Sigmoid colon (tissue), 7 donors: Measurements from ENCODE around the gene RHOB. TPM values are rescaled to one million over a fixed set of nuclear protein-coding genes. Genes with fewer than 3 reads are reported as not detected.

Experiments
- DNase-seq: peaks from one replicate; pipeline ENCODE4 v3.0.0-alpha.2; 2019
- H3K27ac ChIP-seq, 4 donors: fragments of 200-600 bp; sonication (generic); one replicate each; pipeline ENCODE4 v1.5.1; 2016 to 2019; ENCODE audit warnings: mild to moderate bottlenecking in 1 of 4
- H3K27me3 ChIP-seq, 3 donors: fragments of 200-600 bp; sonication (generic); one replicate each; pipeline ENCODE4 v1.5.1; 2019; ENCODE audit warnings: mild to moderate bottlenecking in 1 of 3
- H3K36me3 ChIP-seq, 4 donors: fragments of 200-600 bp; sonication (generic); one replicate each; pipeline ENCODE4 v1.5.1; 2016 to 2019
- H3K4me1 ChIP-seq, 4 donors: fragments of 200-600 bp; sonication (generic); one replicate each; pipeline ENCODE4 v1.5.1; 2017 to 2019
- H3K4me3 ChIP-seq, 4 donors: fragments of 200-600 bp; sonication (generic); one replicate each; pipeline ENCODE4 v1.5.1; 2017 to 2019; ENCODE audit warnings: mild to moderate bottlenecking in 2 of 4, moderate library complexity in 1 of 4
- H3K9me3 ChIP-seq, 4 donors: fragments of 200-600 bp in 3 of 4; sonication (generic) in 3 of 4; one replicate each; pipeline versions ENCODE4 v1.5.1 to v1.6.1; 2013 to 2019
- CTCF ChIP-seq, 4 experiments: fragments of 450-650 bp in 3 of 4; fragments of 200-600 bp in 1 of 4; IDR thresholded peaks; one replicate each; pipeline ENCODE4 v1.5.1; 2016 to 2019; ENCODE audit warnings: antibody characterized with exemption in 4 of 4, mild to moderate bottlenecking in 3 of 4, moderate library complexity in 2 of 4
- EP300 ChIP-seq, 4 donors: sonication (generic); formaldehyde crosslinking; IDR thresholded peaks; one replicate each; pipeline ENCODE4 v1.6.1; 2017; ENCODE audit warnings: antibody characterized with exemption in 4 of 4
- POLR2A ChIP-seq, 2 donors: fragments of 450-650 bp; IDR thresholded peaks; one replicate each; pipeline ENCODE4 v1.6.1; 2016; ENCODE audit warnings: antibody characterized with exemption in 2 of 2, mild to moderate bottlenecking in 2 of 2, moderate library complexity in 2 of 2
- POLR2AphosphoS5 ChIP-seq, 4 donors: sonication (generic); formaldehyde crosslinking; IDR thresholded peaks; one replicate each; pipeline ENCODE4 v1.6.1; 2017; ENCODE audit warnings: antibody characterized with exemption in 4 of 4
- WGBS, 2 donors: extraction: QIAGEN DNeasy Blood & Tissue Kit; methylation state at CpG; one replicate each; pipeline ENCODE4 v1.1.7; 2013; 5-methylcytosine and 5-hydroxymethylcytosine counted together
- intact Hi-C: fragments of 100-400 bp; cut with DNase I; formaldehyde crosslinking; loops from one replicate; pipeline ENCODE4 v1.15.1; 2023
- polyA plus RNA-seq, 3 donors: library from polyadenylated mRNA; stranded (reverse); fragments of 200-250 nt; gene quantifications; one replicate each; pipeline ENCODE4 v1.2.3, GENCODE V29; 2013
- small RNA-seq, 3 donors: library from RNA; depleted of rRNA; stranded (forward); fragments of <200 nt; gene quantifications; one replicate each; pipeline ENCODE3, GENCODE V24; 2016
- total RNA-seq, 4 donors: library from RNA; depleted of rRNA; stranded (reverse); fragments of >200 nt; gene quantifications; one replicate each; pipeline ENCODE4 v1.1.0, GENCODE V29; 2016
- donor health status: healthy with polysubstance abuse.
- donor health status: Bipolar disorder and iron deficiency.
- donor health status: healthy.

The RHOB gene
- total and polyA plus RNA-seq, 7 donors, result 60.6 to 1,323 (median 753) TPM

DNA sequence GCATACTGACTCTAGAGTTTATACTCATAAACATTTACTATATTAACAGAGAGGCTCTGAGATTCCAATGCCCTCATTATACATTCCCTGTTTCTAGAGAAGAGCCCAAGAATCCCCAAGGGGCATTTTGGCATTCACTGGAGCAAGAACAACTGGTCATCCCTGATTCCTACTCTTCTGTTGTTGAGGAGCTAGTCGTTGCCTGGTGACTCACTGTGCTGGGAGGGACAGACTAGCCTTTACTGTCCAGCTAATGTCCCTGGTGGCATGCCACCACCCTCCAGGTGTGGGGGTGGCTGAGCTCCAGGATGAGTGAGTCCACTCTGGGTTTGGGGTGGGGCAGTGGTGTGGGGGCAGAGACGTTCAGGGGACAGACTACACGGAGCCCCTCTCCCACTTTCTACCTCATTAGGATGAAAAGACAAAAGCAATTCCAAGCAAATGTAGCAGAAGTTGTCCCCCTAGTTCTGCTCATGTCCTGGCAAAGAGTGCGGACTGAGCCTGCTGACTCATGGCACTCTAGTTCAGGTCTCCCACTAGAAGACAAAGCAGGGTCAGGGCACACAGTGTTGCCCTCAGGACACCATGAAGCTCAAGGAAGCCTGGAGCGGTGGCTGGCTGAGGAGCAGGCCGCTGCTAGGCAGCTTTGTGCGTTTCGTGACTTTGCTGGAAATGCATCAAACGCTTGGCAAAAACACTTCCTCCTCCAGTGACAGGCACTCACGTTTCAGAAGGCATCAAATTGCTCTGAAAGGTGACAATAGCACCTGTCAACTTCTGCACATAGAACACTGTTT, 49.4 kb downstream of the RHOB start:
- no peaks in the 10 kb centered on the region for H3K27me3 ChIP-seq
- intact Hi-C loops, result no loop called here
- H3K27ac ChIP-seq, result no peak overlapping the region
- DNase-seq, result peak; percentile 66
- H3K4me1 ChIP-seq, result peaks cover 4 to 30% (median 19%) of the 10 kb centered on the region in 4 donors
- no peaks in the 10 kb centered on the region for H3K36me3 ChIP-seq
- no peaks in the 10 kb centered on the region for H3K9me3 ChIP-seq
- WGBS, 2 donors, result 75 to 78% methylated on average over 10 of the region's 10 CpGs
- no peak overlapping the region for H3K4me3 ChIP-seq
- TF ChIP-seq CTCF (IDR thresholded peaks at IDR 0.05) (no peak), EP300 (IDR thresholded peaks at IDR 0.05) (no peak), POLR2AphosphoS5 (IDR thresholded peaks at IDR 0.05) (no peak), POLR2A (IDR thresholded peaks at IDR 0.05) (no peak)

DNA sequence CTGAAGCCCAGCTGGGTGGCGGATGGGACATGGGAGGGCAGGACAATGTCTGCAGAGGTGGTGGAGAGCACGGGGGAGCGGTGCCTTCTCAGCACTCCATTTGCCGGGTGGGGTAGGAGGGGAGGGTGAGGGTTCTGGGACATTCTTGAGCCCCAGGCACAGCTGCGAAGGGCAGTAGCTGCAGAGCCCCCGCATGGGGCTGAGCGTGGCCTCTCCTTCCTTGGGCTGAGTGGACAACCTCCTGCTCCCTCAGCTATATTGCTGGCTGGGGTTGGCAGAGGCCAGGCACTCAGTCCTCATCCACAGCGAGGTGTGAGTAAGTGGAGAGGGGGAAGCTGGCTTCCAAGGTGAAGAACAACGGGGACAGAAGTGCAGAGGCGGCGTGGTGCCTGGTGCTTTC, 50.1 kb downstream of the RHOB start:
- Histone ChIP-seq H3K27ac (no peak overlapping the region), H3K4me1 (peaks cover under 1 to 23% (median 12%) of the 10 kb centered on the region in 4 donors), H3K36me3 (no peaks in the 10 kb centered on the region), H3K4me3 (no peak overlapping the region), H3K27me3 (no peaks in the 10 kb centered on the region), H3K9me3 (no peaks in the 10 kb centered on the region)
- intact Hi-C loops, result no loop called here
- TF ChIP-seq POLR2AphosphoS5 (IDR thresholded peaks at IDR 0.05), result no peak
- 84 to 87% methylated on average over 11 of the region's 11 CpGs for WGBS, 2 donors
- DNase-seq, result peak; percentile 55

Small RNAs within 50 kb of the gene (small RNA-seq; reads per million reads assigned to genes)
- 0 reads per million in 3 donors for gene RF00019
- 0 reads per million in 3 donors for gene RNA5SP86

Other genes with a start within 250 kb of the RHOB start
- 1 to 10 TPM in 1 of 4 donors, under 1 TPM in 2, not detected in 1; 0.33 to 1.5 (median 0.36) TPM for gene SDC1, start 221.9 kb upstream of the RHOB start, total RNA-seq
- gene SDC1, start 221.9 kb upstream of the RHOB start, polyA plus RNA-seq, result 100 to 1,000 TPM in 1 of 3 donors, 10 to 100 TPM in 2; 14.4 to 104 (median 19.4) TPM
- gene PUM2, start 96.2 kb upstream of the RHOB start, total RNA-seq, result 10 to 100 TPM; 73.4 to 87.2 (median 83.4) TPM
- gene PUM2, start 96.2 kb upstream of the RHOB start, polyA plus RNA-seq, result 10 to 100 TPM; 30.0 to 36.8 (median 33.1) TPM
- 10 to 100 TPM; 32.3 to 54.6 (median 41.8) TPM for gene HS1BP3, start 204.0 kb downstream of the RHOB start, total RNA-seq
- 10 to 100 TPM; 25.2 to 36.3 (median 25.3) TPM for gene HS1BP3, start 204.0 kb downstream of the RHOB start, polyA plus RNA-seq
- 1 to 10 TPM in 1 of 4 donors, under 1 TPM in 3; 0.49 to 1.6 (median 0.77) TPM for gene GDF7, start 220.1 kb downstream of the RHOB start, total RNA-seq
- under 1 TPM; under 0.01 to 0.60 (median under 0.01) TPM for gene GDF7, start 220.1 kb downstream of the RHOB start, polyA plus RNA-seq